IPS-NIHi11 (cell line): Measurements from ENCODE around the gene MSI2.

Experiments
- DNase-seq: peaks from one replicate; pipeline ENCODE4 v3.0.0; 2012; ENCODE audit warnings: mixed read lengths, low spot score

The MSI2 gene

GRCh38 chr17:57524839-57525568, 268.7 kb downstream of the MSI2 start:
- DNase-seq, result no peak

- no peak for DNase-seq
Observed at GRCh38 chr17:57527221-57528057, 271.1 kb downstream of the MSI2 start.

DNA sequence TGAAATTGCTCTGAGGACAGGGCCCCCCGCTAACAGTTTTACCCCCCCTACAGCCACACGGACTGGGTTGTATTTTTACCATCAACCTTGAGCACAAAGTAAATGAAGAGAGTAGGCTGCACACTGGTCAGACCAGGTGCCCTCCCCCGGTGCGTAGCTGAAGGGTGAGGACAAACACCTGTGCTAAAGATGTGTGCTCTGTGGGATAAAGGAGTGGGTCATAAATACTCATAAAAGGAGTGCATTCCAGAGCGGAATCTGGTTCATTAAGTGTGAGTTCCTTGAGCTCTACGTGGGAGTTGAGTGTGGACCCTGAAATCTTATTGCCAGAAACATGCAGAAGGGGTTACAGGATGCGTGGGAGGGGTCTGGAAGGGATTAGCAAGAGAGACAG, 271.7 kb downstream of the MSI2 start:
- DNase-seq, result no peak

GRCh38 chr17:57530026-57530425, 273.7 kb downstream of the MSI2 start:
- DNase-seq, result no peak

GRCh38 chr17:57530508-57530907, 274.2 kb downstream of the MSI2 start:
- no peak for DNase-seq

DNA sequence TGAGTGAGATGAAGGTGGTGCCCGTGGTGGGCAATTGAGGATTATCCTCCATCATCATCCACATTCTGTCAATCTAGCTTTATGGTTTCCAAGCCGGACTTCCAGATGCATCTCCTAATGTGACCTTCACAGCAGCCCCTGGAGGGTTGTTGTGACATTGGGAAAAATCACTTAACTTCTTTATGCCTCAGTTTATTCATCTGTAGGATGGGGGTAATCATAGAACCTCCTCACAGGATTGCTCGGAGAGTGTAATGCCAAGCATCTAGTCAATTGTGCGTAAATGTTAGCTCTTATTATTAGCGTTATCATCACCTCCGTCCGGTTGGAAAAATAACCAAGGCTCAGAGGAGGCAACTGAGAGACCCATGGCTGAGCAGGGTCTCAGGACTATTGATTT, 274.8 kb downstream of the MSI2 start:
- DNase-seq, result no peak

GRCh38 chr17:57531648-57532504, 275.6 kb downstream of the MSI2 start:
- DNase-seq, result no peak

GRCh38 chr17:57532556-57532955, 276.2 kb downstream of the MSI2 start:
- no peak for DNase-seq

DNA sequence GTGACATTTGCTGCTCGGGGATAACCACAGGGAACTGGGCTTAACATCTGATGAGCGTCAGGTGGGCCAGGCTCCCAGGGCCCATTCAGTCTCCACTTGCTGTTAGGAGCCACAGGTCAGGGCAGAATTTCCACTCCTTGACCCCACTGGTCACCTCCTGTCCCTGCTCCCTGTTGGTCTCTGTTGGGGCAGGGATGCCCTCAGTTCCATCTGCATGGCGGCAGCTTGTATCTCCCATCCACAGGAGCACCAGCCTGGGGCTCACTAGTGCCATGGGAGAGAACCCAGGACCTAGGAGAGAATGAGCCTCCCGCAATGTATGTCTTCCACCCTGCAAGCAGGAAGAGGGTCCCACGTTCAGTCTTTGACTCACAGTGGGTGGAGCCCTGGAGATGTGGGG, 276.6 kb downstream of the MSI2 start:
- no peak for DNase-seq

GRCh38 chr17:57533684-57534305, 277.5 kb downstream of the MSI2 start:
- no peak for DNase-seq

GRCh38 chr17:57534863-57535248, 278.5 kb downstream of the MSI2 start:
- DNase-seq, result no peak

GRCh38 chr17:57535249-57535966, 279.1 kb downstream of the MSI2 start:
- no peak for DNase-seq

DNA sequence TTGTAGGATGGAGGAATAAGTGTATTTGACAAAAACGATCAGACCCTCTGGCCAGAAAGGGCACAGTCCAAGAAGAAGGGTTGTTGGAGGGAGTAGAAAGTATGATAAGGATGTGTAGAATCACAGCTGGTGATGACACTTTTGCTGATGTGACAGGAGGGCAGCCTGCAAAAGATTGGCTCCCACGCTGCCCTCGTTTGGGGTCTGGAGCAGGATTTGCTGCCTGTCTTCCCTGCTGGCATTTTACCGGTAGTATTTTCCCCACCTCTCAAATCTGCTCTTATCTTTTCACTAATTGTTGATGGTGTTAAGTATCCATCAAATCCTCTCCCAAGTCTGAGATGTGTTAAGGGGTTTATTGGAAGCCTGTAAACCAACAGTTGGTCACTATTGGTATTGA, 280.0 kb downstream of the MSI2 start:
- no peak for DNase-seq

GRCh38 chr17:57536789-57537523, 280.6 kb downstream of the MSI2 start:
- no peak for DNase-seq

- DNase-seq, result no peak
Observed at GRCh38 chr17:57537524-57538410, 281.4 kb downstream of the MSI2 start.

DNA sequence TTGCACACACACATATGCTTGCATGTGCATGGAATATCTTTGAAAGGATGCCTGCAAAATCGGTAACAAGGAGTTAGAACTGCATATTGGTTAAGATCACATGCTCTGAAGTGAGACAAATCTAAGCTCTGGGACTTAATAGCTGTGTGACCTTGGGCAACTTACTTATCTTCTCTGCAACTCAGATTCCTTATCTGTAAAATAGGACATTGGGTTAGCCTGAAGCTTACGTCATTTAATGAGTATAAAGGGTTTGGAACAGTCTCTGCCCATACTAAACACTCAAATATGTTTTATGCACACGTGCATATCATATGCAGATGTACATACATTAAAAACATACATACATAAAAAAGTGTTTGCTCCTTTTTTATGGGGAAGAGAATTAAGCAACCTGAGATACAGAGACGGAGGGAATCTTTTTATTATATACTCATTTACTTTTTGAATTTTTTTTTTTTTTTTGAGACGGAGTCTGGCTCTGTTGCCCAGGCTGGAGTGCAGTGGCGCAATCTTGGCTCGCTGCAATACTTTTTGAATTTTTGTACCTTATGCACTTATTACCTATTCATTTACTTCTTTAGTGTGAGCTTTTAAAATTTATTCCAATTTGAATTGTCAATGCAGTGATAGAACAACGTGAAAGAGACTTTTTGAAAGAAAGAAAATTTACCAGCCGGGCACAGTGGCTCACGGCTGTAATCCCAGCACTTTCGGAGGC, 282.6 kb downstream of the MSI2 start:
- no peak for DNase-seq

- no peak for DNase-seq
Observed at GRCh38 chr17:57539529-57540301, 283.4 kb downstream of the MSI2 start.

- no peak for DNase-seq
Observed at GRCh38 chr17:57540596-57540995, 284.3 kb downstream of the MSI2 start.
